HepG2 (cell line): ENCODE measurements around the gene JKAMP. TPM values are rescaled to one million over a fixed set of nuclear protein-coding genes. Genes with fewer than 3 reads are reported as not detected.

Experiments
- CENPBD1 ChIP-seq: sonication (generic); formaldehyde crosslinking; IDR thresholded peaks from 2 replicates; pipeline ENCODE4 v1.8.0; 2022; ENCODE audit warnings: missing genetic modification reagents, low read depth, mild to moderate bottlenecking, borderline replicate concordance
- CREBL2 ChIP-seq: sonication (generic); formaldehyde crosslinking; IDR thresholded peaks from 2 replicates; pipeline ENCODE4 v1.8.1; 2023; ENCODE audit warnings: missing genetic modification reagents, mild to moderate bottlenecking, borderline replicate concordance
- DNMT1 ChIP-seq: sonication (generic); formaldehyde crosslinking; IDR thresholded peaks from 2 replicates; pipeline ENCODE4 v1.5.1; 2020; ENCODE audit warnings: mild to moderate bottlenecking, missing genetic modification reagents
- EHMT2 ChIP-seq: fragments of 200-600 bp; sonication (generic); IDR thresholded peaks from 2 replicates; pipeline ENCODE4 v1.7.0; 2017; ENCODE audit warnings: antibody characterized with exemption, low read depth, low read length, borderline replicate concordance
- ESRRA ChIP-seq: sonication (generic); formaldehyde crosslinking; IDR thresholded peaks from 2 replicates; pipeline ENCODE4 v1.5.1; 2020; ENCODE audit warnings: mild to moderate bottlenecking, low read depth, missing genetic modification reagents
- GRHL1 ChIP-seq: sonication (generic); formaldehyde crosslinking; conservative IDR thresholded peaks from 2 replicates; pipeline ENCODE4 v1.8.0; 2022; ENCODE audit warnings: missing genetic modification reagents
- HNF4A ChIP-seq: sonication (generic); formaldehyde crosslinking; IDR thresholded peaks from 2 replicates; pipeline ENCODE4 v1.4.0; 2020; ENCODE audit warnings: missing genetic modification reagents
- KAT8 ChIP-seq: IDR thresholded peaks from 2 replicates; pipeline ENCODE4 v1.6.1; 2016; ENCODE audit warnings: missing genetic modification reagents, missing compliant biosample characterization
- MED13 ChIP-seq: sonication (generic); formaldehyde crosslinking; IDR thresholded peaks from 2 replicates; pipeline ENCODE4 v1.5.0; 2020; ENCODE audit warnings: missing genetic modification reagents
- MXI1 ChIP-seq: IDR thresholded peaks from 3 replicates; pipeline ENCODE4 v1.6.1; 2012; ENCODE audit warnings: low read depth, low read length, inconsistent platforms, borderline replicate concordance
- NKX3-1 ChIP-seq: sonication (generic); formaldehyde crosslinking; IDR thresholded peaks from 2 replicates; pipeline ENCODE4 v1.5.0; 2020; ENCODE audit warnings: missing genetic modification reagents
- POGK ChIP-seq: sonication (generic); formaldehyde crosslinking; conservative IDR thresholded peaks from 2 replicates; pipeline ENCODE4 v1.8.0; 2022; ENCODE audit warnings: mild to moderate bottlenecking, moderate library complexity, missing genetic modification reagents
- SMYD3 ChIP-seq: sonication (generic); formaldehyde crosslinking; IDR thresholded peaks from 2 replicates; pipeline ENCODE4 v1.8.1; 2023; ENCODE audit warnings: mild to moderate bottlenecking, missing genetic modification reagents
- SRSF9 ChIP-seq: fragments of 200-400 bp; formaldehyde crosslinking; IDR thresholded peaks from 2 replicates; pipeline ENCODE4 v1.6.1; 2018; ENCODE audit warnings: borderline replicate concordance, mild to moderate bottlenecking, low read depth, low read length; ENCODE audit not compliant: insufficient read depth, poor library complexity, severe bottlenecking
- TBL1XR1 ChIP-seq: fragments of 150-350 bp; IDR thresholded peaks from 2 replicates; pipeline ENCODE4 v1.6.1; 2014; ENCODE audit warnings: borderline replicate concordance, low read length; ENCODE audit not compliant: partially characterized antibody
- TGIF2 ChIP-seq: IDR thresholded peaks from 2 replicates; pipeline ENCODE4 v1.6.1; 2016; ENCODE audit warnings: control low read depth, missing compliant biosample characterization
- ZEB1 ChIP-seq: IDR thresholded peaks from 2 replicates; pipeline ENCODE4 v1.6.1; 2012; ENCODE audit warnings: mild to moderate bottlenecking, low read depth, inconsistent platforms; ENCODE audit not compliant: insufficient replicate concordance
- ZMYM4 ChIP-seq: sonication (generic); formaldehyde crosslinking; IDR thresholded peaks from 2 replicates; pipeline ENCODE4 v1.8.1; 2023; ENCODE audit warnings: mild to moderate bottlenecking, missing genetic modification reagents
- ZNF230 ChIP-seq: sonication (generic); formaldehyde crosslinking; IDR thresholded peaks from 2 replicates; pipeline ENCODE4 v1.4.0; 2020; ENCODE audit warnings: mild to moderate bottlenecking, missing genetic modification reagents
- ZNF367 ChIP-seq: sonication (generic); formaldehyde crosslinking; IDR thresholded peaks from 2 replicates; pipeline ENCODE4 v1.4.0; 2020; ENCODE audit warnings: missing genetic modification reagents, borderline replicate concordance
- ZNF747 ChIP-seq: sonication (generic); formaldehyde crosslinking; IDR thresholded peaks from 2 replicates; pipeline ENCODE4 v1.8.1; 2023; ENCODE audit warnings: missing genetic modification reagents, mild to moderate bottlenecking, borderline replicate concordance
- ZNF777 ChIP-seq: sonication (generic); formaldehyde crosslinking; IDR thresholded peaks from 2 replicates; pipeline ENCODE4 v1.4.0; 2020; ENCODE audit warnings: missing genetic modification reagents
- ZNF780A ChIP-seq: sonication (generic); formaldehyde crosslinking; IDR thresholded peaks from 2 replicates; pipeline ENCODE4 v1.8.0; 2022; ENCODE audit warnings: mild to moderate bottlenecking, missing genetic modification reagents, moderate library complexity
- ZNF800 ChIP-seq: sonication (generic); formaldehyde crosslinking; IDR thresholded peaks from 2 replicates; pipeline ENCODE4 v1.4.0; 2020; ENCODE audit warnings: missing genetic modification reagents
- polyA plus RNA-seq, 8 experiments: library from polyadenylated mRNA; depleted of rRNA in 3 of 8; stranded (reverse) in 7 of 8; unstranded in 1 of 8; fragments of >200 nt; fragmentation: Illumina TruSeq in 4 of 8; extraction: Trizol in 4 of 8; gene quantifications; 2 replicates each; pipeline versions ENCODE4 v1.2.1 to v1.2.3, GENCODE V29; 2011 to 2016; ENCODE audit warnings: low read depth in 4 of 8, missing spikeins in 1 of 8, mixed read lengths in 1 of 8; ENCODE audit not compliant: insufficient read depth in 1 of 8
- total RNA-seq, 5 experiments: library from RNA; depleted of rRNA; stranded (reverse); fragments of >200 nt; fragmentation: Illumina TruSeq; extraction: Trizol; gene quantifications; 2 replicates each; pipeline ENCODE4 v1.2.3, GENCODE V29; 2016; ENCODE audit warnings: low read depth in 1 of 5

JKAMP gene
- total and polyA plus RNA-seq, 2 of the 13 experiments (the other 11 are each of a cell fraction or from before 2014, with no cell fraction given) = 56.4 to 135 TPM

GRCh38 chr14:59464486-59465315, 19.6 kb upstream of the JKAMP start (continued):
- TF ChIP-seq CENPBD1 = no peak
- no peak for TF ChIP-seq ESRRA (CRISPR knock-in tag)
- TF ChIP-seq ZNF780A (CRISPR knock-in tag) = no peak
- no peak for TF ChIP-seq MXI1
- TF ChIP-seq NKX3-1 (CRISPR knock-in tag) = no peak
- no peak for TF ChIP-seq MED13 (CRISPR knock-in tag)
- TF ChIP-seq ZNF367 (CRISPR knock-in tag) = no peak
- TF ChIP-seq ZMYM4 (CRISPR knock-in tag) = 0 out of 2 replicates have a peak, but pooled peaks have one; percentile 6
- TF ChIP-seq SRSF9 = no peak
- TF ChIP-seq ZNF230 (CRISPR knock-in tag) = no peak
- TF ChIP-seq SMYD3 (CRISPR knock-in tag) = no peak
- no peak for TF ChIP-seq GRHL1 (CRISPR knock-in tag)
- TF ChIP-seq POGK (CRISPR knock-in tag) = 0 out of 2 replicates have a peak, but pooled peaks have one; percentile 28
- TF ChIP-seq TGIF2 (CRISPR knock-in tag) = no peak
- TF ChIP-seq CREBL2 = no peak
- TF ChIP-seq ZNF777 (CRISPR knock-in tag) = no peak
- no peak for TF ChIP-seq ZNF747 (CRISPR knock-in tag)
- TF ChIP-seq EHMT2 = no peak
- TF ChIP-seq DNMT1 (CRISPR knock-in tag) = no peak
- no peak for TF ChIP-seq ZEB1
- TF ChIP-seq KAT8 (CRISPR knock-in tag) = no peak
- TF ChIP-seq HNF4A = no peak
- TF ChIP-seq TBL1XR1 = no peak
- TF ChIP-seq ZNF800 = 0 out of 2 replicates have a peak, but pooled peaks have one; percentile 50
